Measurements from ENCODE around the gene FAM110C.
"Not testable (repeated sequence)": the region's sequence is repeated elsewhere in the genome, so short reads cannot be mapped to it uniquely, and the experiment has no call there.

DNA sequence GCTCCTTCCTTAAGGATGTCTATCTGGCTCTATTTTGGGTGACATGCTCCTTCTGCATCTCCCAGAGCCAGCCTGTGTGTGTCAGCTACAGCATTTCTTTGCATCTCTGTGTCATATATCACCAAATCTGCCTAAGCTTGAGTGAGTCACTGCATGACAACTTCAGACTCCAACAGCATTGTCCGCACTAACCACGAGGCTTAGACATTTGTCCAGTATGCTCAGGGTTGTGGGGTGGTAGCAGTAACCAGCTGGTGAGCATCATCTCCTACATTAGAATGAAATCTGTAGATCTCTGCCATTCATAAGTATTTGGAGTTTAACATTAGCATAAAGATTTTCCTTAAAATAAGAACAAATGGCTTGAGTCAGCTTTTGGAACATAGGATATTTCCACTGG is 30.4 kb downstream of the FAM110C start:
- TF ChIP-seq, protein P1, sequence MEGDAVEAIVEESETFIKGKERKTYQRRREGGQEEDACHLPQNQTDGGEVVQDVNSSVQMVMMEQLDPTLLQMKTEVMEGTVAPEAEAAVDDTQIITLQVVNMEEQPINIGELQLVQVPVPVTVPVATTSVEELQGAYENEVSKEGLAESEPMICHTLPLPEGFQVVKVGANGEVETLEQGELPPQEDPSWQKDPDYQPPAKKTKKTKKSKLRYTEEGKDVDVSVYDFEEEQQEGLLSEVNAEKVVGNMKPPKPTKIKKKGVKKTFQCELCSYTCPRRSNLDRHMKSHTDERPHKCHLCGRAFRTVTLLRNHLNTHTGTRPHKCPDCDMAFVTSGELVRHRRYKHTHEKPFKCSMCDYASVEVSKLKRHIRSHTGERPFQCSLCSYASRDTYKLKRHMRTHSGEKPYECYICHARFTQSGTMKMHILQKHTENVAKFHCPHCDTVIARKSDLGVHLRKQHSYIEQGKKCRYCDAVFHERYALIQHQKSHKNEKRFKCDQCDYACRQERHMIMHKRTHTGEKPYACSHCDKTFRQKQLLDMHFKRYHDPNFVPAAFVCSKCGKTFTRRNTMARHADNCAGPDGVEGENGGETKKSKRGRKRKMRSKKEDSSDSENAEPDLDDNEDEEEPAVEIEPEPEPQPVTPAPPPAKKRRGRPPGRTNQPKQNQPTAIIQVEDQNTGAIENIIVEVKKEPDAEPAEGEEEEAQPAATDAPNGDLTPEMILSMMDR (IDR thresholded peaks at IDR 0.05) = not testable (repeated sequence)
- not testable (repeated sequence) for TF ChIP-seq POLR2A (IDR thresholded peaks at IDR 0.05)

All from body of pancreas (tissue), 4 donors.